HepG2 (cell line): ENCODE measurements around the gene GNB1. TPM values are rescaled to one million over a fixed set of nuclear protein-coding genes. Genes with fewer than 3 reads are reported as not detected.

Source experiments
- ARID3A ChIP-seq: IDR thresholded peaks from 2 replicates; pipeline ENCODE4 v1.6.1; 2012; ENCODE audit warnings: low read depth, low read length, improper control_type of control experiment
- ARID4A ChIP-seq: sonication (generic); formaldehyde crosslinking; IDR thresholded peaks from 2 replicates; pipeline ENCODE4 v1.5.0; 2020; ENCODE audit warnings: mild to moderate bottlenecking, missing genetic modification reagents, borderline replicate concordance
- CHCHD3 ChIP-seq: sonication (generic); formaldehyde crosslinking; IDR thresholded peaks from 2 replicates; pipeline ENCODE4 v1.8.0; 2022; ENCODE audit warnings: mild to moderate bottlenecking, missing genetic modification reagents, moderate library complexity
- DMAP1 ChIP-seq: IDR thresholded peaks from 2 replicates; pipeline ENCODE4 v1.6.1; 2016
- FLYWCH1 ChIP-seq: sonication (generic); formaldehyde crosslinking; IDR thresholded peaks from 2 replicates; pipeline ENCODE4 v1.8.1; 2023; ENCODE audit warnings: mild to moderate bottlenecking, missing genetic modification reagents
- MED1 ChIP-seq: sonication (generic); formaldehyde crosslinking; IDR thresholded peaks from 2 replicates; pipeline ENCODE4 v1.4.0; 2020; ENCODE audit warnings: missing genetic modification reagents
- PAWR ChIP-seq: sonication (generic); formaldehyde crosslinking; IDR thresholded peaks from 2 replicates; pipeline ENCODE4 v1.4.0; 2020; ENCODE audit warnings: missing genetic modification reagents, mild to moderate bottlenecking, borderline replicate concordance
- RARA ChIP-seq: IDR thresholded peaks from 2 replicates; pipeline ENCODE4 v1.6.1; 2016; ENCODE audit warnings: missing genetic modification reagents, missing compliant biosample characterization
- SMAD9 ChIP-seq: sonication (generic); formaldehyde crosslinking; IDR thresholded peaks from 2 replicates; pipeline ENCODE4 v1.5.1; 2020; ENCODE audit warnings: mild to moderate bottlenecking, missing genetic modification reagents
- ZBTB33 ChIP-seq: sonication (generic); formaldehyde crosslinking; IDR thresholded peaks from 2 replicates; pipeline ENCODE4 v1.4.0; 2020; ENCODE audit warnings: missing genetic modification reagents
- ZMYM4 ChIP-seq: sonication (generic); formaldehyde crosslinking; IDR thresholded peaks from 2 replicates; pipeline ENCODE4 v1.8.1; 2023; ENCODE audit warnings: mild to moderate bottlenecking, missing genetic modification reagents
- ZNF451 ChIP-seq: sonication (generic); formaldehyde crosslinking; IDR thresholded peaks from 2 replicates; pipeline ENCODE4 v1.5.0; 2020; ENCODE audit warnings: mild to moderate bottlenecking, missing genetic modification reagents
- ZNF616 ChIP-seq: sonication (generic); formaldehyde crosslinking; IDR thresholded peaks from 2 replicates; pipeline ENCODE4 v1.5.0; 2020; ENCODE audit warnings: low read depth, mild to moderate bottlenecking, missing genetic modification reagents
- ZNF784 ChIP-seq: sonication (generic); formaldehyde crosslinking; IDR thresholded peaks from 2 replicates; pipeline ENCODE4 v1.5.1; 2020; ENCODE audit warnings: missing genetic modification reagents, mild to moderate bottlenecking, borderline replicate concordance
- ZNF879 ChIP-seq: sonication (generic); formaldehyde crosslinking; IDR thresholded peaks from 2 replicates; pipeline ENCODE4 v1.8.1; 2023; ENCODE audit warnings: missing genetic modification reagents
- polyA plus RNA-seq, 8 experiments: library from polyadenylated mRNA; depleted of rRNA in 3 of 8; stranded (reverse) in 7 of 8; unstranded in 1 of 8; fragments of >200 nt; fragmentation: Illumina TruSeq in 4 of 8; extraction: Trizol in 4 of 8; gene quantifications; 2 replicates each; pipeline versions ENCODE4 v1.2.1 to v1.2.3, GENCODE V29; 2011 to 2016; ENCODE audit warnings: low read depth in 4 of 8, missing spikeins in 1 of 8, mixed read lengths in 1 of 8; ENCODE audit not compliant: insufficient read depth in 1 of 8
- total RNA-seq, 5 experiments: library from RNA; depleted of rRNA; stranded (reverse); fragments of >200 nt; fragmentation: Illumina TruSeq; extraction: Trizol; gene quantifications; 2 replicates each; pipeline ENCODE4 v1.2.3, GENCODE V29; 2016; ENCODE audit warnings: low read depth in 1 of 5
- TF ChIP-seq, protein P1 (sequence below): sonication (generic); formaldehyde crosslinking; IDR thresholded peaks from 2 replicates; pipeline ENCODE4 v1.4.0; 2020; ENCODE audit warnings: missing genetic modification reagents

The GNB1 gene
- total and polyA plus RNA-seq, 2 of the 13 experiments (the other 11 are each of a cell fraction or from before 2014, with no cell fraction given), result 66.2 to 327 TPM

- TF ChIP-seq, protein P1, sequence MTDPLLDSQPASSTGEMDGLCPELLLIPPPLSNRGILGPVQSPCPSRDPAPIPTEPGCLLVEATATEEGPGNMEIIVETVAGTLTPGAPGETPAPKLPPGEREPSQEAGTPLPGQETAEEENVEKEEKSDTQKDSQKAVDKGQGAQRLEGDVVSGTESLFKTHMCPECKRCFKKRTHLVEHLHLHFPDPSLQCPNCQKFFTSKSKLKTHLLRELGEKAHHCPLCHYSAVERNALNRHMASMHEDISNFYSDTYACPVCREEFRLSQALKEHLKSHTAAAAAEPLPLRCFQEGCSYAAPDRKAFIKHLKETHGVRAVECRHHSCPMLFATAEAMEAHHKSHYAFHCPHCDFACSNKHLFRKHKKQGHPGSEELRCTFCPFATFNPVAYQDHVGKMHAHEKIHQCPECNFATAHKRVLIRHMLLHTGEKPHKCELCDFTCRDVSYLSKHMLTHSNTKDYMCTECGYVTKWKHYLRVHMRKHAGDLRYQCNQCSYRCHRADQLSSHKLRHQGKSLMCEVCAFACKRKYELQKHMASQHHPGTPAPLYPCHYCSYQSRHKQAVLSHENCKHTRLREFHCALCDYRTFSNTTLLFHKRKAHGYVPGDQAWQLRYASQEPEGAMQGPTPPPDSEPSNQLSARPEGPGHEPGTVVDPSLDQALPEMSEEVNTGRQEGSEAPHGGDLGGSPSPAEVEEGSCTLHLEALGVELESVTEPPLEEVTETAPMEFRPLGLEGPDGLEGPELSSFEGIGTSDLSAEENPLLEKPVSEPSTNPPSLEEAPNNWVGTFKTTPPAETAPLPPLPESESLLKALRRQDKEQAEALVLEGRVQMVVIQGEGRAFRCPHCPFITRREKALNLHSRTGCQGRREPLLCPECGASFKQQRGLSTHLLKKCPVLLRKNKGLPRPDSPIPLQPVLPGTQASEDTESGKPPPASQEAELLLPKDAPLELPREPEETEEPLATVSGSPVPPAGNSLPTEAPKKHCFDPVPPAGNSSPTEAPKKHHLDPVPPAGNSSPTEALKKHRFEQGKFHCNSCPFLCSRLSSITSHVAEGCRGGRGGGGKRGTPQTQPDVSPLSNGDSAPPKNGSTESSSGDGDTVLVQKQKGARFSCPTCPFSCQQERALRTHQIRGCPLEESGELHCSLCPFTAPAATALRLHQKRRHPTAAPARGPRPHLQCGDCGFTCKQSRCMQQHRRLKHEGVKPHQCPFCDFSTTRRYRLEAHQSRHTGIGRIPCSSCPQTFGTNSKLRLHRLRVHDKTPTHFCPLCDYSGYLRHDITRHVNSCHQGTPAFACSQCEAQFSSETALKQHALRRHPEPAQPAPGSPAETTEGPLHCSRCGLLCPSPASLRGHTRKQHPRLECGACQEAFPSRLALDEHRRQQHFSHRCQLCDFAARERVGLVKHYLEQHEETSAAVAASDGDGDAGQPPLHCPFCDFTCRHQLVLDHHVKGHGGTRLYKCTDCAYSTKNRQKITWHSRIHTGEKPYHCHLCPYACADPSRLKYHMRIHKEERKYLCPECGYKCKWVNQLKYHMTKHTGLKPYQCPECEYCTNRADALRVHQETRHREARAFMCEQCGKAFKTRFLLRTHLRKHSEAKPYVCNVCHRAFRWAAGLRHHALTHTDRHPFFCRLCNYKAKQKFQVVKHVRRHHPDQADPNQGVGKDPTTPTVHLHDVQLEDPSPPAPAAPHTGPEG (CRISPR knock-in tag), result no peak
- no peak for TF ChIP-seq ZNF451
- no peak for TF ChIP-seq PAWR (CRISPR knock-in tag)
- peak; percentile 9 for TF ChIP-seq ARID4A (CRISPR knock-in tag)
- no peak for TF ChIP-seq ZMYM4 (CRISPR knock-in tag)
- no peak for TF ChIP-seq ZNF616 (CRISPR knock-in tag)
- TF ChIP-seq FLYWCH1 (CRISPR knock-in tag), result no peak
- TF ChIP-seq ARID3A, result no peak
- no peak for TF ChIP-seq ZBTB33 (CRISPR knock-in tag)
- TF ChIP-seq DMAP1, result peak; percentile 2; the same call in 1 of the 2 replicates
- TF ChIP-seq CHCHD3 (CRISPR knock-in tag), result no peak
- TF ChIP-seq RARA, result 0 out of 2 replicates have a peak, but pooled peaks have one; percentile 15
- no peak for TF ChIP-seq ZNF784 (CRISPR knock-in tag)
- no peak for TF ChIP-seq SMAD9 (CRISPR knock-in tag)
- TF ChIP-seq ZNF879, result no peak
- no peak for TF ChIP-seq MED1
These were observed 111.6 kb downstream of the GNB1 start (continued) for GRCh38 chr1:1779320-1779675.
